Endothelial cell of umbilical vein (primary cell): ENCODE results near the gene ENTPD6.

Experiments used
- CTCF ChIP-seq, 2 donors: IDR thresholded peaks; 1 replicate in 1 of 2; 2 replicates in 1 of 2; pipeline ENCODE4 v1.5.1; 2011; ENCODE audit warnings: low read length in 2 of 2, mild to moderate bottlenecking in 2 of 2, moderate library complexity in 2 of 2, control low read depth in 1 of 2, inconsistent platforms in 1 of 2, low read depth in 1 of 2; ENCODE audit not compliant: insufficient read depth in 1 of 2; ENCODE audit errors: extremely low read depth in 1 of 2
- EZH2 ChIP-seq: IDR thresholded peaks from 2 replicates; pipeline ENCODE4 v1.6.1; 2012; ENCODE audit warnings: borderline replicate concordance, low read depth, mild to moderate bottlenecking, moderate library complexity, low read length, inconsistent platforms; ENCODE audit not compliant: severe bottlenecking
- FOS ChIP-seq: IDR thresholded peaks from 2 replicates; pipeline ENCODE4 v1.6.1; 2011; ENCODE audit warnings: mild to moderate bottlenecking, low read length, moderate library complexity, borderline replicate concordance; ENCODE audit not compliant: insufficient read depth
- GATA2 ChIP-seq: IDR thresholded peaks from 2 replicates; pipeline ENCODE4 v1.7.0; 2011; ENCODE audit warnings: low read depth, mild to moderate bottlenecking, moderate library complexity, mixed read lengths, low read length; ENCODE audit not compliant: insufficient read length, insufficient read depth
- JUN ChIP-seq: IDR thresholded peaks from 2 replicates; pipeline ENCODE4 v1.6.1; 2011; ENCODE audit warnings: borderline replicate concordance, low read depth; ENCODE audit not compliant: insufficient read length, insufficient read depth
- MAX ChIP-seq: IDR thresholded peaks from 2 replicates; pipeline ENCODE4 v1.6.1; 2011; ENCODE audit not compliant: insufficient read depth, insufficient read length
- MYC ChIP-seq: IDR thresholded peaks from one replicate; pipeline ENCODE4 v1.6.1; 2011; ENCODE audit warnings: mild to moderate bottlenecking, low read depth, low read length
- POLR2A ChIP-seq: IDR thresholded peaks from 2 replicates; pipeline ENCODE4 v1.6.1; 2012; ENCODE audit warnings: low read depth, mild to moderate bottlenecking, control low read depth, low read length
- POLR2AphosphoS5 ChIP-seq: IDR thresholded peaks from 2 replicates; pipeline ENCODE4 v1.6.1; 2012; ENCODE audit warnings: low read depth, mild to moderate bottlenecking, control low read depth, low read length, moderate library complexity; ENCODE audit not compliant: insufficient read depth

- no peak for TF ChIP-seq CTCF (IDR thresholded peaks at IDR 0.05; ENCODE audit: extremely low read depth in 1 of 2, insufficient read depth in 1 of 2, low read depth in 1 of 2, low read length in 2 of 2)
- TF ChIP-seq POLR2AphosphoS5, result no peak
- TF ChIP-seq EZH2, result no peak
- no peak for TF ChIP-seq MAX
- no peak for TF ChIP-seq FOS
- no peak for TF ChIP-seq POLR2A
- no peak for TF ChIP-seq GATA2
- no peak for TF ChIP-seq MYC
- no peak for TF ChIP-seq JUN
Observed at GRCh38 chr20:25253606-25254275, 58.2 kb downstream of the ENTPD6 start.
